Measurements from ENCODE around the gene INTS7.
"Not testable (repeated sequence)": the region's sequence is repeated elsewhere in the genome, so short reads cannot be mapped to it uniquely, and the experiment has no call there.

- not testable (repeated sequence) for TF ChIP-seq CTCF (IDR thresholded peaks at IDR 0.05); EP300 (IDR thresholded peaks at IDR 0.05; ENCODE audit: borderline replicate concordance in 1 of 2, low read depth in 1 of 2, low read length in 1 of 2); RCOR1 (IDR thresholded peaks at IDR 0.05; ENCODE audit: low read length); MAX (IDR thresholded peaks at IDR 0.05; ENCODE audit: low read depth); EZH2phosphoT487 (IDR thresholded peaks at IDR 0.05; ENCODE audit: borderline replicate concordance, low read depth); FOXM1 (IDR thresholded peaks at IDR 0.05; ENCODE audit: low read depth); SIN3A (IDR thresholded peaks at IDR 0.05; ENCODE audit: borderline replicate concordance, low read depth, low read length); TEAD4 (IDR thresholded peaks at IDR 0.05; ENCODE audit: borderline replicate concordance, insufficient read depth)
Measured at GRCh38 chr1:211937422-211937821, 97.9 kb downstream of the INTS7 start.
